Astrocyte (in vitro differentiated cells and primary cell): ENCODE measurements around the gene CASP3.
"Not testable (repeated sequence)": the region's sequence is repeated elsewhere in the genome, so short reads cannot be mapped to it uniquely, and the experiment has no call there.

Source experiments
- EZH2 ChIP-seq: IDR thresholded peaks from 2 replicates; pipeline ENCODE4 v1.6.1; 2012; ENCODE audit warnings: mild to moderate bottlenecking, low read length, inconsistent platforms; ENCODE audit not compliant: insufficient read depth
- TF ChIP-seq, protein P1 (sequence below): IDR thresholded peaks from 2 replicates; pipeline ENCODE4 v1.5.1; 2011; ENCODE audit warnings: low read depth, mild to moderate bottlenecking, inconsistent platforms, low read length, moderate library complexity; ENCODE audit not compliant: insufficient read depth

DNA sequence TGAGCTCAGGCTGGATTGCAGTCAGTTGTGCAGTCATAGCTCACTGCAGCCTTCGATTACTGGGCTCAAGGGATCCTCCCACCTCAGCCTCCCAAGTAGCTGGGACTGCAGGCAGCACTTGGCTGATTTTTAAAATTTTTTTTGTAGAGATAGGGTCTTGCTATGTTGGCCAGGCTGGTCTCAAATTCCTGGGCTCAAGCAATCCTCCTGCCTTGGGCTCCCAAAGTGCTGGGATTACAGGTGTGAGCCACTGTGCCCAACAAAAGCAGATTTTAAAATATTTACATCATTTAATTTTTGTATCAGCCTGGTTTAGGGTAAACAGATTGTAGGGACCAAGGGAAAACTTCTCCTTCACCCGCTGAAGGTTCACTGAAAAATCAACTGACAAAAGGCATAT is 33.1 kb downstream of the CASP3 start:
- TF ChIP-seq, protein P1, sequence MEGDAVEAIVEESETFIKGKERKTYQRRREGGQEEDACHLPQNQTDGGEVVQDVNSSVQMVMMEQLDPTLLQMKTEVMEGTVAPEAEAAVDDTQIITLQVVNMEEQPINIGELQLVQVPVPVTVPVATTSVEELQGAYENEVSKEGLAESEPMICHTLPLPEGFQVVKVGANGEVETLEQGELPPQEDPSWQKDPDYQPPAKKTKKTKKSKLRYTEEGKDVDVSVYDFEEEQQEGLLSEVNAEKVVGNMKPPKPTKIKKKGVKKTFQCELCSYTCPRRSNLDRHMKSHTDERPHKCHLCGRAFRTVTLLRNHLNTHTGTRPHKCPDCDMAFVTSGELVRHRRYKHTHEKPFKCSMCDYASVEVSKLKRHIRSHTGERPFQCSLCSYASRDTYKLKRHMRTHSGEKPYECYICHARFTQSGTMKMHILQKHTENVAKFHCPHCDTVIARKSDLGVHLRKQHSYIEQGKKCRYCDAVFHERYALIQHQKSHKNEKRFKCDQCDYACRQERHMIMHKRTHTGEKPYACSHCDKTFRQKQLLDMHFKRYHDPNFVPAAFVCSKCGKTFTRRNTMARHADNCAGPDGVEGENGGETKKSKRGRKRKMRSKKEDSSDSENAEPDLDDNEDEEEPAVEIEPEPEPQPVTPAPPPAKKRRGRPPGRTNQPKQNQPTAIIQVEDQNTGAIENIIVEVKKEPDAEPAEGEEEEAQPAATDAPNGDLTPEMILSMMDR: not testable (repeated sequence)
- TF ChIP-seq EZH2: not testable (repeated sequence)
